ENCODE measurements around the gene SENP7.
"Not testable (repeated sequence)": the region's sequence is repeated elsewhere in the genome, so short reads cannot be mapped to it uniquely, and the experiment has no call there.

SENP7 gene

GRCh38 chr3:101527441-101527840, 14.4 kb upstream of the SENP7 start:
- no peak for DNase-seq

GRCh38 chr3:101521211-101521701, 8.2 kb upstream of the SENP7 start:
- peak; percentile 29 for DNase-seq

- DNase-seq = no peak
Measured at GRCh38 chr3:101519685-101520365, 6.8 kb upstream of the SENP7 start.

- DNase-seq = peak; percentile 92
Measured at GRCh38 chr3:101518421-101518871, 5.4 kb upstream of the SENP7 start.

GRCh38 chr3:101513419-101513986, 491 bp upstream of the SENP7 start:
- DNase-seq = no peak

GRCh38 chr3:101512396-101512645, 691 bp downstream of the SENP7 start:
- no peak for DNase-seq

GRCh38 chr3:101509811-101510210, 3.2 kb downstream of the SENP7 start:
- no peak for DNase-seq

GRCh38 chr3:101509281-101509680, 3.7 kb downstream of the SENP7 start:
- no peak for DNase-seq

GRCh38 chr3:101501783-101502182, 11.2 kb downstream of the SENP7 start:
- DNase-seq = no peak

- DNase-seq = no peak
Measured at GRCh38 chr3:101500208-101500607, 12.8 kb downstream of the SENP7 start.

- no peak for DNase-seq
Measured at GRCh38 chr3:101497803-101498202, 15.2 kb downstream of the SENP7 start.

- DNase-seq = no peak
Measured at GRCh38 chr3:101495552-101495951, 17.5 kb downstream of the SENP7 start.

GRCh38 chr3:101484805-101485620, 28.0 kb downstream of the SENP7 start:
- no peak for DNase-seq

GRCh38 chr3:101478980-101479379, 34.0 kb downstream of the SENP7 start:
- no peak for DNase-seq

GRCh38 chr3:101474841-101475552, 38.0 kb downstream of the SENP7 start:
- DNase-seq = not testable (repeated sequence)

- DNase-seq = not testable (repeated sequence)
Measured at GRCh38 chr3:101468676-101469075, 44.3 kb downstream of the SENP7 start.

GRCh38 chr3:101467310-101467663, 45.7 kb downstream of the SENP7 start:
- not testable (repeated sequence) for DNase-seq

GRCh38 chr3:101466465-101467309, 46.3 kb downstream of the SENP7 start:
- DNase-seq = peak; percentile 16

- DNase-seq = no peak
Measured at GRCh38 chr3:101464235-101464634, 48.8 kb downstream of the SENP7 start.

GRCh38 chr3:101461451-101461850, 51.6 kb downstream of the SENP7 start:
- DNase-seq = no peak

- DNase-seq = no peak
Measured at GRCh38 chr3:101458387-101458786, 54.6 kb downstream of the SENP7 start.

GRCh38 chr3:101454629-101455028, 58.4 kb downstream of the SENP7 start:
- no peak for DNase-seq
